NCI-H748 (cell line): Measurements from ENCODE around the gene RAD51D.
"Not testable (repeated sequence)": the region's sequence is repeated elsewhere in the genome, so short reads cannot be mapped to it uniquely, and the experiment has no call there.

Source experiments
- DNase-seq: peaks from one replicate; lab custom pipeline; 2025; ENCODE audit not compliant: unreplicated experiment; lab: John Stamatoyannopoulos, UW

RAD51D gene

DNA sequence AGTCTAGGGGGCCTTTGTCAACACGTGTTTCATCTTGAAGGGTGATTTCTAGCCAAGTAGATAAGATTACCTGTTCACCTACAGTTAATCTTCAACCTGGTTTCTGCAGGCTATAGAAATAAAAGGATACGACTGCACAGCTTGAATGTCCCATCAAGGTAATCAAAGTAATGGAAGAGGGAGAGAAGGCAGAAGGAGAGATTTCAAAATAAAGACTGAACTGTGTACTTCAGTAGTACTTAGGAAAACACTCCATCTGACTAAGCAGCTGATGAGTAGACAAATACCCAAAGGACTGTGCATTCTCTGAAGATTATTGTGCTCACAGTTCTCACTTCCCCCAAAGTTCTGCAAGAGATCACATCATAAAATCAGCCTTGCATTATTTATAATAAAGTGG lies 50.3 kb downstream of the RAD51D start:
- no peak for DNase-seq

GRCh38 chr17:35068249-35068648 lies 51.4 kb downstream of the RAD51D start:
- no peak for DNase-seq

- no peak for DNase-seq
These were observed 53.8 kb downstream of the RAD51D start for GRCh38 chr17:35065880-35066279.

DNA sequence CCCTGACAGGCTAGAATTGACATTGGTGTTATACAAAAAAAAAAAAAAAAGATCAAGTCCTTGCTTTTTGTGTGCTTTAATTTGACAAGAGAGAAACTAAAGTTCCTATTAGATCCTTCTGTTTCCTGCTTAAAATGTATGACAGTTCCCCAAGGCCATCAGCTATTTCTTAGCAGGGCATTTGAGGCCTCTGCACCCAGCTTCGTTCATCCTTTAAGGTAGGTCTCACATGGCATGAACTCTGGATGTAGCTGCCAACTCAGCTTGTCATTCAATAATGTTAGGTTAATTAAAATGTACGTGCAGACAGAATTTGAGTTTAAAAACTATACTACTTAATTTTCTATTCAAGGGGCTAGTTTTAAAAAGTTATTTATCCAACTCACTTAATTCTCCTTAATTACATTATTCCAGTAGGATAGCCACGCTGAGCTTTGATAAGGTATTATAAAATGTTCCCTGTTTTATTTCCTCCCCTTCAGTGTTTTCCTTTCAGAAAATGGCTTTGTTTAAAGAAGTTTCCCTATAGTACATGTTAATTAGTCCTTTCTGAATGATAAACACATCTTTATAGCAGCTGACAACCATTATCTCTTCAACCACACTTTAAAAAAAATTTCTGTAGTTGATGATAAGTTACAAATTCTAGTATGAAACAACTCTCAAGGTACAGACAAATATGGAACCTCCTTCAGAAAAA lies 55.0 kb downstream of the RAD51D start:
- DNase-seq, result no peak

DNA sequence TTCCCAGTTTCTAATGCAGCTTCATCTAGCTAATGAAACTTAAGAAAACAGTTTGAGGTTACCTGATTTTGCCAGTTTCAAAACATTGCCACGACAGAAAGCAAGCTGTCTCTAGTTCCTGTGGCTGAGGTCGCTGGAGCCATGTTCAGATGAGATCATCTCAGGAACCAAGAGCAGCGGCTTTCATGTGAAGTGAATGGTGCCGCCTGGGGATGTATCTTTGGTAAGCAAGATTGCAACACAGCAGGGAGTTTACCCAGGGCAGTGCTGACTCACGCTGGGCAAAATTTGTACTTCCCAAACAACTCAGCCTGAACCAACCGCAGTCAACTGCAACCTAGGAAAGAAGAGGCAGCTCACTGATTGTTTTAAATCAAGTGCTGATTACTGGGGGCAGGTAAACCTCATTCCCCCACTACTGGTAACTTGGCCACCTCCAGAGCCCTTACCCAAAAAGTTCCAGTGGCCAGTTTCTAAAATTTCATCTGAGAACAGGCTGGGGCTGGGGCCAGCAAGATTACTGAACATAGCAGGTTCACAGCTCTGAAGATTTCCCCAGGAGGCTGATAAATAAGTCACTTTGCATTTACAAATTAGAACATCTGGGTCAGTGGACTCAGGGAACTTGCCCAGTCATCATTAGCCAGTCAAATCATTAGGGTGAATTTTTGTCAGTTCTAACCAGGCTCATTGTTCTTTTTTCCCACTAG lies 56.0 kb downstream of the RAD51D start, which contains the start of gene RFFL:
Gene RFFL (minus strand): TSS at position 194 of the 710 bp plus-strand sequence. CDS start 37,154 bp downstream, outside the sequence.
- peak; percentile 31 for DNase-seq

DNA sequence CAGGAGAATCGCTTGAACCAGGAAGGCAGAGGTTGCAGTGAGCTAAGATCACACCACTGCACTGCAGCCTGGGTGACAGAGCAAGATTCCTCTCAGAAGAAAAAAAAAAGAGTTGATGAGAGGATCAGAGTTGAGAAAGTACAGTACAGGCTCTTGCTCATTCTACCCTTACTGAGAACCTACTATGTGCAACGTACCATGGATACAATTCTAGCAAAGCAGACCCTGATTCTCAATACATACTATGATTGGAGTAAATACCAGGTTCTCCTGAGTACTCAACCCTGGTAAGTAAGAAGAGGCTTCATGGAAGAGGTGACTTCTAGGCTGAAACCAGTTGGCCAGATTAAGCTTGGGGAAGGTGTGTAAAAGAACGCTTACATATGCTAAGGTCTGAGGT lies 57.4 kb downstream of the RAD51D start:
- no peak for DNase-seq

- no peak for DNase-seq
These were observed 62.2 kb downstream of the RAD51D start for GRCh38 chr17:35057332-35057915.

- no peak for DNase-seq
These were observed 63.6 kb downstream of the RAD51D start for GRCh38 chr17:35056013-35056412.

DNA sequence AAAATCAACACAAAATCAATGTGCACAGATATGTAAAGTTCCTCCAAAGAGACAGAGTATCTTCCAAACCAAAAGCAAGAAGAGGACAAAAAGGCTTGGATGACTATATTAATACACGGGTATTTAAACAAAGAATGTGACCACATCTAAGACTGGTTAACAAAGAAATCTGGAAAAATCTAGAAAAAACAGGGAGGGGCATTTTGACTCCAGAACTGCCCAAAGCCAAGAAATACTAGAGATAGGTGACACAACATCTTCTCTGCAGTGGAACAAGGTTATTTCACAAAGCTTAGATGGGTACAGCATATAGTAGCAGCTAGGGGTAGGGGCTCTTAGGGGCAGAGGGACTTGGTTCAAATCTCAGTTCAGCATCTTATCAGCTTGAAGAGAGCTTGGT lies 66.5 kb downstream of the RAD51D start:
- DNase-seq, result no peak

- DNase-seq, result no peak
These were observed 66.9 kb downstream of the RAD51D start for GRCh38 chr17:35052780-35053179.

- DNase-seq, result no peak
These were observed 67.4 kb downstream of the RAD51D start for GRCh38 chr17:35052241-35052610.

DNA sequence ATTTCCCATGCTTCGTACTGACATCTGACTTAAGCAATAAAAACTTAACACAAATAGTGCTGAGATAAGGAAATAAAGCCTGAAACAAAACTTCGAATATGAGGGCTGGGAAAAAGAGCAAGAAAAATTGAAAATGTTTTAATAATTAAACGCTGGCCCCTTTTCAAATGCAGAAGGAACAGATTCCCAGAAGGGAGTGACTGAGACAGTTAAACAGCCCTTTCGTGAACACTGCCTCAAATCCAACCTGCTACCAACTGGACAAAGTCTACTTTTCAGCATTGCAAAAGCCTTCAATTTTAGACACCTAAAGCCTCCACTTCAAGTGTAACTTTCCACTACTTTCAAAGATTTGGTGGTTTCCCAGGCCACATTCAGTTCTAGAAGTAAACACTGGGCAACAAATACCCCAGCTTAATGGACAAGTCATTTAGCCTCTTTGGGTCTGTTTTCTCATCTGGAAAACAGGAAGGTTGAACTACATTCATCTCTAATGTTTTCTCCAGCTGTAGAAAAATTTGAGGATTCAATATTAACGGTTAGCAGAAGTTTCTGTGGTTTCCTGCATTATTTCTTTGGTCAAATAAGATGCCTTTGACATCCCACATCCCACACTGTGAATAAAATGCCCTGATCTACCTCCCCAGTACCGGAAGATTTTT lies 68.0 kb downstream of the RAD51D start:
- DNase-seq, result no peak

DNA sequence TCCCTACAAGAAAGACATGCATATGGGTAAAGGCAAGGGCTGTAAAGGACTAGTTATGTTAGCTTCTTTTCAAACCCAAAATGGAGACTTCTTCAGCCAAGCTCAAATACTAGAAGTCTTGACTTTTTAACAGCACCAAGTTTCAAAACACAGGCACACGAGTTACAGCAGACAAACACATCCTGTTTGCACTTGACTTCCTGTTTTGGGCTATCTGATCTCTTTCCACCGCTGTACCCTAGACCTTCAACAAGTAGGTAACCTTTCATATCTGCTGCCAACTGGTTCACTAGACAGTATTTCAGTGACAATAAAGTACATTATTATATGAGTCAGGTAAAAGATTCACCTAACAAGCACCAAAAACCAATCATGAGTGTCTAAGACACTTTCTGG lies 68.5 kb downstream of the RAD51D start:
- no peak for DNase-seq

GRCh38 chr17:35050170-35050569 lies 69.5 kb downstream of the RAD51D start:
- no peak for DNase-seq

GRCh38 chr17:35048685-35049379 lies 70.8 kb downstream of the RAD51D start:
- DNase-seq, result no peak

DNA sequence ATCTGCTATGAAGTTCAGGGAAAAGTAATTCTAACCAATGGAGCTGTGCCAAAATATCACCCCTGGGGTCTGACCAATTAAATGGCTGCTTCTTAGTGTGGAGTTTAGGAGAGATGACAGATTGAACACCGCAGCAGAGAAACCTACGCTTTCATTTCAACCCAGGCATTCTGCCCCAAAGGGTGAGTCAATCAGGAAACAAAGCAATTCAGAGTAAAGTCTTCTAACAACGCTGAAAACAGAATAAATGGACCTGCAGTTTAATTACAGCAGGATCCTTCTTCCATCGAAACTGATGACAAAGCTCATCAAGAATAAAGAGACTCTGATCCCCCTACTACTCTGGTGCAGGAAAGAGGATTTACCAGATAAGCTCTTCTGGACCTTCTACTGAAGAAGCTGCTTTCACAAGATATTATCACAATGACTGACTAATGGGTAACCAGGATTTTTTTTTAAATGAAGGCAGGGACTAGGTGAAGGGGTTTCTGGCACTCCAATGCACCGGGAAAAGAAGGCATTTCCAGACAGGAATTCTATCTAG lies 72.8 kb downstream of the RAD51D start:
- no peak for DNase-seq

DNA sequence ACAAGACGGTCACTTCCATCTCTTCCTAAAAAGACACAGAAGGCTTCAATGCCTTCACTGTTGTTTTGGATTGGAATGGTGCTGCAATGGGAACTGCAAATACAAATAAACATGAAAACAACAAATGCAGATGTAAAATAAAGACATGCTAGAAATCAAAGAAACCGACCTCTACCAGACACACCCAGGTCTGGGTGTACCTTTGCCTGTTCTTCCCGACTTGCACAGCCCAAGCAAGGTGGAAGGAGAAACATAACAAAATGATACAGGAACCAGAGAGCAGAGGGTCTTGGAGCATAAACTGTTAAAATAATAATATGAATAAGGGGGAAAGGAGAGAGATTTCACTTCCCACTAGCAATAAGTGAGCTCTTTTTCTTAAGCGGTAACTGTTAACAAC lies 73.4 kb downstream of the RAD51D start:
- no peak for DNase-seq

GRCh38 chr17:35045458-35045979 lies 74.1 kb downstream of the RAD51D start:
- not testable (repeated sequence) for DNase-seq

DNA sequence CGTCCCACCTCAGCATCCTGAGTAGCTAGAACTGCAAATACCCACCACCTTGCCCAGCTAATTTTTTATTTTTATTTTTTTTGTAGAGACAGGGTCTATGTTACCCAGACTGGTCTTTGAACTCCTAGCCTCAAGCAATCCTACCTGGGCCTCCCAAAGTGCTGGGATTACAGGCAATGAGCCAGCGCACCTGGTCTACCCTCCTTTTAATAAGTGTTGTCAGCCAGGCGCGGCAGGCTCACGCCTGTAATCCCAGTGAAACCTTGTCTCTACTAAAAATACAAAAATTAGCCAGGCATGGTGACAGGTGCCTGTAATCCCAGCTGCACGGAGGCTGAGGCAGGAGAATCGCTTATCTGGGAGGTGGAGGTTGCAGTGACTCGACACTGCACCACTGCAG lies 75.5 kb downstream of the RAD51D start:
- DNase-seq, result no peak
